ENCODE measurements around the gene PML.
A peak's percentile ranks its signal among the peaks of the same experiment; 100 is the strongest.
"Not testable (repeated sequence)": the region's sequence is repeated elsewhere in the genome, so short reads cannot be mapped to it uniquely, and the experiment has no call there.

The PML gene

GRCh38 chr15:74039656-74040010 lies 45.1 kb downstream of the PML start:
- DNase-seq (ENCODE audit: low read depth) = no peak

- peak; percentile 85 for DNase-seq (ENCODE audit: low read depth)
These were observed 45.8 kb downstream of the PML start for GRCh38 chr15:74040109-74040850.

GRCh38 chr15:74041311-74041756 lies 46.8 kb downstream of the PML start:
- DNase-seq (ENCODE audit: low read depth) = no peak

GRCh38 chr15:74041777-74042435 lies 47.4 kb downstream of the PML start:
- DNase-seq (ENCODE audit: low read depth) = no peak

- DNase-seq (ENCODE audit: low read depth) = no peak
These were observed 48.3 kb downstream of the PML start for GRCh38 chr15:74042603-74043424.

- DNase-seq (ENCODE audit: low read depth) = no peak
These were observed 49.1 kb downstream of the PML start for GRCh38 chr15:74043425-74044266.

- no peak for DNase-seq (ENCODE audit: low read depth)
These were observed 50.0 kb downstream of the PML start for GRCh38 chr15:74044267-74045110.

GRCh38 chr15:74045184-74045583 lies 50.7 kb downstream of the PML start:
- DNase-seq (ENCODE audit: low read depth) = no peak

GRCh38 chr15:74045636-74046274 lies 51.2 kb downstream of the PML start:
- no peak for DNase-seq (ENCODE audit: low read depth)

GRCh38 chr15:74046275-74046674 lies 51.8 kb downstream of the PML start:
- DNase-seq (ENCODE audit: low read depth) = no peak

GRCh38 chr15:74050127-74050526 lies 55.6 kb downstream of the PML start:
- no peak for DNase-seq (ENCODE audit: low read depth)

GRCh38 chr15:74050556-74051234 lies 56.2 kb downstream of the PML start:
- DNase-seq (ENCODE audit: low read depth) = no peak

GRCh38 chr15:74052271-74053260 lies 58.0 kb downstream of the PML start:
- not testable (repeated sequence) for DNase-seq (ENCODE audit: low read depth)

- no peak for DNase-seq (ENCODE audit: low read depth)
These were observed 59.0 kb downstream of the PML start for GRCh38 chr15:74053517-74053916.

- DNase-seq (ENCODE audit: low read depth) = peak; percentile 72
These were observed 59.5 kb downstream of the PML start for GRCh38 chr15:74053941-74054529.

GRCh38 chr15:74055804-74056203 lies 61.3 kb downstream of the PML start:
- DNase-seq (ENCODE audit: low read depth) = no peak

GRCh38 chr15:74056330-74056729 lies 61.8 kb downstream of the PML start:
- DNase-seq (ENCODE audit: low read depth) = not testable (repeated sequence)

Measured in iris pigment epithelial cell (primary cell).